ENCODE data around the gene TIPRL. TPM values are rescaled to one million over a fixed set of nuclear protein-coding genes. Genes with fewer than 3 reads are reported as not detected.

The TIPRL gene
- total RNA-seq, 1 donor from 2014 or later = 32.0 TPM

DNA sequence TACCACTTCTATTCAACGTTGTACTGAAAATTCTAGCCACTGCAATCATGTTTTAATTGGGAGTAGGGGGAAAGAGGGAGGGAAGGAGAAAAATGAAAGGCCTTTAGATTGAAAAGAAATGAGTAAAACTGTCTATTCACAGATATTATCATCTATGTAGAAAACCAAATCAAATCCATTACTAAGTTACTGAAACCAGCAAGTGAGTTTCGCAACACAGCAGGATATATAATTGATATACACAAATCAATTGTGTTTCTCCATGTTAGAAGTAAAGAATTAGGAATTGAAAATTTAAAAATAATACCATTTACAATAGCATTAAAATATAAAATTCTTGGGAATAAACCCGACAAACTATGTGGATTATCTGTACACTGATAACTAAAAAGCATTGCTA, 66.3 kb downstream of the TIPRL start:
- DNase-seq (ENCODE audit: extremely low read depth, low read depth, low spot score) = no peak

DNA sequence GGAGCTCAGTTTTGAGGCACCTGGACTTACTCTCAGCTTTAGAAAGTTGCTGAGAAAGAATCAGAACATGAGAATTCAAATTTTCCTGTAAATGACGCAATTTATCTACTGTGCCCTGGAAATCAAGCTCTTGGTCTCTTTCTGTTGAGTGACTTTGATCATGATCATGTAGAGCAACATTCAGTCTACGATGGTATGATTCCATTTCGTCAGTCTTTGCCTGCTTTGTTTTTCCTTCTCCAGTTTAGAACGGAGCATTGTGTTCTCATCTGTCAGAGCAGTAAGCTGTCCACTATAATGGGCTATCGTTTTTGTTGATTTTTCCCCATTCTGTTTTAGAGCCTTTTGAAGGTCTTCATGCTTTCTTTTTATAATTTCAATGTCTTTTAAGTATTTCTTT, 67.7 kb downstream of the TIPRL start:
- DNase-seq (ENCODE audit: extremely low read depth, low read depth, low spot score) = no peak

Other genes starting within 250 kb of the TIPRL start
- gene DCAF6, start 242.3 kb upstream of the TIPRL start, total RNA-seq = 45.2 and 46.3 TPM in 2 replicates
- gene MPC2, start 241.9 kb upstream of the TIPRL start, total RNA-seq = 21.6 and 29.5 TPM in 2 replicates
- gene GPR161, start 42.0 kb upstream of the TIPRL start, total RNA-seq = 19.9 and 24.2 TPM in 2 replicates
- gene SFT2D2, start 47.0 kb downstream of the TIPRL start, total RNA-seq = 42.9 and 52.1 TPM in 2 replicates
- 1.1 and 1.2 TPM in 2 replicates for gene TBX19, start 101.9 kb downstream of the TIPRL start, total RNA-seq